Thoracic aorta (tissue), 2 donors: ENCODE results near the gene FHIT. TPM values are rescaled to one million over a fixed set of nuclear protein-coding genes. Genes with fewer than 3 reads are reported as not detected.

Experiments used
- ATAC-seq: fragments of 150-250 bp; one replicate; pipeline ENCODE4 v1.8.0; 2017; ENCODE audit warnings: low read depth; ENCODE audit not compliant: insufficient number of reproducible peaks, low FRiP score
- DNase-seq: peaks from one replicate; pipeline ENCODE4 v3.0.0-alpha.2; 2020; ENCODE audit warnings: low spot score
- H3K27ac ChIP-seq, 2 donors: fragments of 200-600 bp; sonication (generic); 1 replicate in 1 of 2; 2 replicates in 1 of 2; pipeline ENCODE4 v1.5.1; 2016; ENCODE audit warnings: mild to moderate bottlenecking in 2 of 2, moderate library complexity in 2 of 2
- H3K27me3 ChIP-seq: fragments of 200-600 bp; sonication (generic); replicated peaks from 2 replicates; pipeline ENCODE4 v1.6.0; 2016; ENCODE audit warnings: mild to moderate bottlenecking; ENCODE audit not compliant: insufficient read depth
- H3K36me3 ChIP-seq: fragments of 200-600 bp; sonication (generic); one replicate; pipeline ENCODE4 v1.5.1; 2016
- H3K4me1 ChIP-seq, 2 donors: fragments of 200-600 bp; sonication (generic); 1 replicate in 1 of 2; 2 replicates in 1 of 2; pipeline versions ENCODE4 v1.5.1 to v1.6.0; 2016; ENCODE audit warnings: low read depth in 2 of 2, mild to moderate bottlenecking in 1 of 2; ENCODE audit not compliant: control insufficient read depth in 1 of 2
- H3K4me3 ChIP-seq: fragments of 200-600 bp; sonication (generic); 2 replicates; pipeline ENCODE4 v1.5.1; 2016; ENCODE audit warnings: mild to moderate bottlenecking
- H3K9me3 ChIP-seq: fragments of 200-600 bp; sonication (generic); 2 replicates; pipeline ENCODE4 v1.5.1; 2016
- CTCF ChIP-seq: fragments of 200-600 bp; sonication (generic); IDR thresholded peaks from one replicate; pipeline ENCODE4 v1.5.1; 2019; ENCODE audit warnings: antibody characterized with exemption
- total RNA-seq, 2 donors: library from RNA; depleted of rRNA; stranded (reverse); fragments of >200 nt; gene quantifications; one replicate each; pipeline versions ENCODE4 v1.1.0 to v1.2.3, GENCODE V29; 2016

FHIT gene
- total RNA-seq, 2 donors from 2014 or later = 2.0 to 2.3 TPM

GRCh38 chr3:59914251-59914650, 1337.0 kb downstream of the FHIT start:
- H3K9me3 ChIP-seq = no peaks in the 10 kb centered on the region
- H3K4me3 ChIP-seq = no peak overlapping the region
- no peak for DNase-seq
- no peak for TF ChIP-seq CTCF
- ATAC-seq = no peak
- H3K36me3 ChIP-seq = no peaks in the 10 kb centered on the region
- no peaks in the 10 kb centered on the region for H3K4me1 ChIP-seq
- H3K27me3 ChIP-seq = no peaks in the 10 kb centered on the region
- H3K27ac ChIP-seq = no peak overlapping the region

- TF ChIP-seq CTCF = no peak
- Histone ChIP-seq H3K9me3 (no peaks in the 10 kb centered on the region), H3K27me3 (no peaks in the 10 kb centered on the region), H3K36me3 (no peaks in the 10 kb centered on the region), H3K4me1 (no peaks in the 10 kb centered on the region), H3K27ac (no peak overlapping the region), H3K4me3 (no peak overlapping the region)
- ATAC-seq (no peak), DNase-seq (no peak)
Measured at GRCh38 chr3:59913645-59914044, 1337.6 kb downstream of the FHIT start.

- Histone ChIP-seq H3K4me3 (no peak overlapping the region), H3K36me3 (no peaks in the 10 kb centered on the region), H3K9me3 (no peaks in the 10 kb centered on the region), H3K27me3 (no peaks in the 10 kb centered on the region), H3K4me1 (no peaks in the 10 kb centered on the region), H3K27ac (no peak overlapping the region)
- ATAC-seq = no peak
- DNase-seq = no peak
- no peak for TF ChIP-seq CTCF
Measured at GRCh38 chr3:59908701-59909100, 1342.6 kb downstream of the FHIT start.

- no peak for TF ChIP-seq CTCF
- no peak overlapping the region for H3K27ac ChIP-seq
- H3K9me3 ChIP-seq = no peaks in the 10 kb centered on the region
- no peak overlapping the region for H3K4me3 ChIP-seq
- no peaks in the 10 kb centered on the region for H3K36me3 ChIP-seq
- no peaks in the 10 kb centered on the region for H3K27me3 ChIP-seq
- no peak for ATAC-seq
- no peaks in the 10 kb centered on the region for H3K4me1 ChIP-seq
- DNase-seq = no peak
Measured at GRCh38 chr3:59908280-59908679, 1343.0 kb downstream of the FHIT start.

- Histone ChIP-seq H3K27me3 (no peaks in the 10 kb centered on the region), H3K9me3 (no peaks in the 10 kb centered on the region), H3K36me3 (no peaks in the 10 kb centered on the region), H3K4me3 (no peak overlapping the region), H3K27ac (no peak overlapping the region), H3K4me1 (no peaks in the 10 kb centered on the region)
- ATAC-seq = no peak
- no peak for DNase-seq
- no peak for TF ChIP-seq CTCF
Measured at GRCh38 chr3:59904296-59904695, 1347.0 kb downstream of the FHIT start.
